GM12878 (cell line): ENCODE measurements around the gene PDPN. TPM values are rescaled to one million over a fixed set of nuclear protein-coding genes. Genes with fewer than 3 reads are reported as not detected.

Source experiments
- ATAC-seq: fragments of 200-7000 bp; cut with Tn5 transposase; 3 replicates; pipeline ENCODE4 v1.9.1; 2020; ENCODE audit warnings: mild to moderate bottlenecking, moderate library complexity
- Bru-seq: library from RNA; stranded (reverse); fragments of 400-500 nt; gene quantifications from one replicate; lab custom pipeline; 2021; lab: Mats Ljungman, UMichigan
- BruChase-seq, 2 experiments: library from RNA; stranded (reverse); fragments of 400-500 nt; gene quantifications; one replicate each; lab custom pipeline; 2021; lab: Mats Ljungman, UMichigan
- BruUV-seq: library from RNA; stranded (reverse); fragments of 400-500 nt; replicated peaks from 2 replicates; lab custom pipeline; 2021; lab: Mats Ljungman, UMichigan
- CTCF ChIA-PET: fragments of 300-600 bp; sonication (Branson Sonifier 250); formaldehyde crosslinking; extraction: SDS; loops from one replicate; lab custom pipeline; 2021; ENCODE audit warnings: inconsistent platforms; lab: Yijun Ruan, JAX
- POLR2A ChIA-PET: fragments of 350-600 bp; formaldehyde crosslinking; extraction: SDS; loops from one replicate; lab custom pipeline; 2021; ENCODE audit warnings: inconsistent platforms; lab: Charles Lee
- RAD21 ChIA-PET: fragments of 300-600 bp; sonication (Branson Sonifier 250); formaldehyde crosslinking; loops from one replicate; lab custom pipeline; 2023; ENCODE audit warnings: antibody characterized with exemption; ENCODE audit not compliant: unreplicated experiment; lab: Charles Lee
- SMC1A ChIA-PET: fragments of 300-600 bp; sonication (Branson Sonifier 250); formaldehyde crosslinking; loops from one replicate; lab custom pipeline; 2023; ENCODE audit not compliant: unreplicated experiment, uncharacterized antibody; lab: Charles Lee
- DNase-seq: peaks from one replicate; pipeline ENCODE4 v3.0.0-alpha.2; 2011; ENCODE audit warnings: low read depth, low spot score
- FAIRE-seq: peaks from 3 replicates; lab custom pipeline; 2011; peaks lifted over from hg19 to GRCh38; lab: Jason Lieb, UNC
- H2AFZ ChIP-seq: 2 replicates; pipeline ENCODE4 v1.6.0; 2011; ENCODE audit warnings: low read depth, low read length, control low read depth; ENCODE audit not compliant: control insufficient read depth
- H3K27ac ChIP-seq: 2 replicates; pipeline ENCODE4 v1.5.1; 2011; ENCODE audit warnings: control low read depth; ENCODE audit not compliant: control insufficient read depth, insufficient read depth
- H3K27me3 ChIP-seq, 2 experiments: replicated peaks in 1 of 2; 2 replicates each; pipeline versions ENCODE4 v1.6.0 to v1.6.1; 2011; ENCODE audit warnings: low read length in 1 of 2; ENCODE audit not compliant: control insufficient read depth in 2 of 2, insufficient read depth in 2 of 2
- H3K36me3 ChIP-seq, 2 experiments: 2 replicates each; pipeline ENCODE4 v1.5.1; 2011; ENCODE audit warnings: low read length in 1 of 2; ENCODE audit not compliant: control insufficient read depth in 2 of 2, insufficient read depth in 2 of 2
- H3K4me1 ChIP-seq: 2 replicates; pipeline ENCODE4 v1.6.1; 2011; ENCODE audit warnings: mild to moderate bottlenecking, low read length, moderate library complexity, mixed read lengths; ENCODE audit not compliant: control insufficient read depth, insufficient read depth
- H3K4me2 ChIP-seq: 2 replicates; pipeline ENCODE4 v1.6.0; 2011; ENCODE audit warnings: control low read depth; ENCODE audit not compliant: control insufficient read depth, insufficient read depth
- H3K4me3 ChIP-seq: fragments of 200-600 bp; sonication (generic); 2 replicates; pipeline ENCODE4 v1.5.1; 2016
- H3K79me2 ChIP-seq: 2 replicates; pipeline ENCODE4 v1.6.0; 2011; ENCODE audit warnings: low read length; ENCODE audit not compliant: control insufficient read depth, insufficient read depth
- H3K9ac ChIP-seq: 2 replicates; pipeline ENCODE4 v1.8.0; 2011; ENCODE audit warnings: low read length, control low read depth, mixed read lengths; ENCODE audit not compliant: control insufficient read depth, insufficient read depth
- H3K9me3 ChIP-seq: replicated peaks from 3 replicates; pipeline ENCODE4 v1.5.1; 2011; ENCODE audit warnings: mild to moderate bottlenecking, low read length; ENCODE audit not compliant: control insufficient read depth, insufficient read depth
- H4K20me1 ChIP-seq: 2 replicates; pipeline ENCODE4 v1.6.0; 2011; ENCODE audit not compliant: control insufficient read depth, insufficient read depth
- E2F8 ChIP-seq: fragments of 450-650 bp; IDR thresholded peaks from 2 replicates; pipeline ENCODE4 v1.6.1; 2018; ENCODE audit warnings: mild to moderate bottlenecking, low read depth, moderate library complexity; ENCODE audit not compliant: partially characterized antibody
- WGBS: methylation state at CpG from one replicate; pipeline ENCODE4 v1.1.6; 2016; ENCODE audit warnings: low lambda C conversion rate; ENCODE audit not compliant: insufficient replicate concordance, insufficient coverage; ENCODE audit errors: missing lambda C conversion rate; 5-methylcytosine and 5-hydroxymethylcytosine counted together
- in situ Hi-C: fragments of 300-500 bp; cut with MboI; formaldehyde crosslinking; loops from 9 replicates; pipeline ENCODE4 v1.14.3; 2018; ENCODE audit warnings: mixed read lengths
- intact Hi-C: fragments of 100-400 bp; cut with micrococcal nuclease; formaldehyde crosslinking; loops from one replicate; pipeline ENCODE4 v1.14.2; 2022; ENCODE audit not compliant: unreplicated experiment
- long read RNA-seq, 2 experiments: library from polyadenylated mRNA; unstranded; transcript quantifications; one replicate each; pipeline ENCODE4 v2.0.0, GENCODE V29; 2019 to 2020
- polyA minus RNA-seq, 3 experiments: library from RNA; depleted of rRNA, polyadenylated mRNA; stranded (reverse); fragments of >200 nt; gene quantifications; 2 replicates each; pipeline ENCODE4 v1.2.3, GENCODE V29; 2011
- polyA plus RNA-seq, 11 experiments: library from polyadenylated mRNA; depleted of rRNA in 4 of 11; unstranded in 6 of 11; stranded (reverse) in 5 of 11; fragments of >200 nt; fragmentation: Nextera tagmentation in 4 of 11; fragmentation: Illumina TruSeq in 1 of 11; extraction: Ambion mirVana in 4 of 11; extraction: Trizol in 1 of 11; gene quantifications; 1 replicate in 1 of 11; 2 replicates in 10 of 11; pipeline versions ENCODE4 v1.2.1 to v1.2.3, GENCODE V29; 2011 to 2016; ENCODE audit warnings: inconsistent platforms in 2 of 11, missing spikeins in 2 of 11, low read depth in 1 of 11
- total RNA-seq, 4 experiments: library from RNA; depleted of rRNA in 3 of 4; stranded (reverse); fragments of >200 nt in 3 of 4; fragmentation: Illumina TruSeq in 1 of 4; extraction: Trizol in 1 of 4; gene quantifications; 2 replicates each; pipeline versions ENCODE4 v1.2.1 to v1.2.3, GENCODE V29; 2013 to 2021

PDPN gene
- total RNA-seq (2013; cell fraction: nucleolus; rRNA removed) = not detected in 2 replicates
- not detected in 2 replicates for total RNA-seq (2014; rRNA removed)
- not detected in 2 replicates for total RNA-seq (2014; rRNA removed; fragmentation: Illumina TruSeq; extraction: Trizol)
- 0.21 TPM in 1 of 2 replicates, not detected in the other for total RNA-seq (2021)
- polyA plus RNA-seq (2011; ENCODE audit: low read depth) = not detected
- polyA plus RNA-seq (2011; rRNA removed) = not detected in 2 replicates
- polyA plus RNA-seq (2011; cell fraction: cytosol; rRNA removed) = not detected in 2 replicates
- polyA plus RNA-seq (2011; cell fraction: nucleus; rRNA removed) = not detected in 2 replicates
- polyA plus RNA-seq (2012) = not detected in 2 replicates
- polyA plus RNA-seq (2014; fragmentation: Illumina TruSeq; extraction: Trizol) = not detected in 2 replicates
- not detected for polyA plus RNA-seq (2014; fragmentation: Nextera tagmentation; extraction: Ambion mirVana)
- polyA plus RNA-seq (2014; rRNA removed) = not detected in 2 replicates
- not detected for polyA plus RNA-seq (2016; fragmentation: Nextera tagmentation; extraction: Ambion mirVana)
- not detected in 2 replicates for polyA minus RNA-seq (2011; rRNA and poly(A)+ RNA removed)
- polyA minus RNA-seq (2011; cell fraction: cytosol; rRNA and poly(A)+ RNA removed) = not detected in 2 replicates
- not detected in 2 replicates for polyA minus RNA-seq (2011; cell fraction: nucleus; rRNA and poly(A)+ RNA removed)
- not detected for Bru-seq, nascent RNA
- not detected for BruChase-seq, experiment 1, labeled RNA remaining after a 6-hour chase
- percentile 3 among the genes with signal in this experiment for BruChase-seq, experiment 2, labeled RNA remaining after a 2-hour chase
- long read RNA-seq, experiment 1 = 0 reads
- long read RNA-seq, experiment 2 = 0 reads

- Histone ChIP-seq H3K9ac (no peak within 1 kb of the TSS), H3K27ac (no peak within 1 kb of the TSS), H2AFZ (no peak within 1 kb of the TSS), H4K20me1 (no peaks in the 10 kb centered on the region), H3K9me3 (no peaks in the 10 kb centered on the region; the same call in 2 of the 3 replicates), H3K4me1 (no peaks in the 10 kb centered on the region)
- RAD21 ChIA-PET = no interaction called here
- FAIRE-seq (no peak), ATAC-seq (no peak)
- 25% methylated on average over 25 of the region's 29 CpGs for WGBS
- intact Hi-C loops = no loop called here
- no peak for TF ChIP-seq E2F8
- TF ChIP-seq, all 136 proteins: peak for 0
- Histone ChIP-seq H3K36me3 (no peaks in the 10 kb centered on the region), H3K4me2 (no peak within 1 kb of the TSS), H3K4me3 (no peak within 1 kb of the TSS), H3K79me2 (no peaks in the 10 kb centered on the region), H3K27me3 (peaks cover 2% of the 10 kb centered on the region in 2 experiments; a peak in 2 of 4 replicates)
- SMC1A ChIA-PET = no interaction called here
- in situ Hi-C loops = no loop called here
- no TSS peak for BruUV-seq
- DNase-seq = no peak
- CTCF ChIA-PET = no interaction called here
- POLR2A ChIA-PET = no interaction called here
These were observed at the start of gene PDPN for GRCh38 chr1:13583595-13583965. TSS of gene PDPN (plus strand) at chr1:13583832. CDS start at chr1:13584034, 202 bp downstream.
